IPS DF 6.9 (cell line): Measurements from ENCODE around the gene CALB2.
A peak's percentile ranks its signal among the peaks of the same experiment; 100 is the strongest.

Experiments
- DNase-seq: peaks from one replicate; pipeline ENCODE4 v3.0.0-alpha.2; 2013; ENCODE audit warnings: low read depth, low spot score
- H3K27ac ChIP-seq: one replicate; pipeline ENCODE4 v1.5.1; 2013; ENCODE audit warnings: low read length, control low read depth
- H3K27me3 ChIP-seq: 2 replicates; pipeline ENCODE4 v1.6.1; 2013; ENCODE audit warnings: mild to moderate bottlenecking, low read length; ENCODE audit not compliant: control insufficient read depth, insufficient read depth
- H3K36me3 ChIP-seq: 2 replicates; pipeline ENCODE4 v1.6.1; 2013; ENCODE audit warnings: low read length; ENCODE audit not compliant: control insufficient read depth, insufficient read depth
- H3K4me1 ChIP-seq: 2 replicates; pipeline ENCODE4 v1.6.1; 2013; ENCODE audit warnings: low read length; ENCODE audit not compliant: control insufficient read depth, insufficient read depth
- H3K4me3 ChIP-seq: 2 replicates; pipeline ENCODE4 v1.5.1; 2013; ENCODE audit warnings: mild to moderate bottlenecking, low read length
- H3K9me3 ChIP-seq: 2 replicates; pipeline ENCODE4 v1.6.1; 2013; ENCODE audit warnings: low read length, inconsistent platforms; ENCODE audit not compliant: control insufficient read depth, insufficient read depth
- WGBS: extraction: QIAGEN DNeasy Blood & Tissue Kit; methylation state at CpG from one replicate; pipeline ENCODE4 v1.1.7; 2013; ENCODE audit warnings: mixed read lengths, missing lambda C conversion rate; ENCODE audit not compliant: insufficient read length, insufficient coverage; 5-methylcytosine and 5-hydroxymethylcytosine counted together

The CALB2 gene

DNA sequence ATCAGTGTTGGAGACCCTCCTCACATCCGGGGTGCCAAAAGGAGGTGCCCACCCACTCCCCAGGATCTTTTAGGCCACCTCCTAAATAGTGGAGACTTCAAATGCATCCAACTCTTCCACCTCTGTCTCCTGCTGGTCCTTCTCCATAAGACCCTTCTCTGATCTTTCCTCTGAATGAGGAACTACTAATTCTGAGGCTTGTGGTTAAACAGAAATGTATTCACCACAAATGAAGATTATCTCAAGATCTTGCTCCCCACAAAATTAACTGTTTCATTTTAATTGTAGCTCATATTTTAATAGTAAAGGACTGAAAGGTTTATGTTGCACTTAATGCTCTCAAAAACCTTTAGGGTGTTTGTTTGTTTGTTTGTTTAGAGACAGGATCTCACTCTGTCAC lies 49.2 kb downstream of the CALB2 start:
- no peaks in the 10 kb centered on the region for H3K27me3 ChIP-seq
- DNase-seq = no peak
- H3K9me3 ChIP-seq = no peaks in the 10 kb centered on the region
- no peak overlapping the region for H3K27ac ChIP-seq
- no peak overlapping the region for H3K4me3 ChIP-seq
- H3K36me3 ChIP-seq = no peaks in the 10 kb centered on the region
- no CpG with 5 or more reads among the region's 1 CpG for WGBS
- H3K4me1 ChIP-seq = peaks cover 2% of the 10 kb centered on the region

DNA sequence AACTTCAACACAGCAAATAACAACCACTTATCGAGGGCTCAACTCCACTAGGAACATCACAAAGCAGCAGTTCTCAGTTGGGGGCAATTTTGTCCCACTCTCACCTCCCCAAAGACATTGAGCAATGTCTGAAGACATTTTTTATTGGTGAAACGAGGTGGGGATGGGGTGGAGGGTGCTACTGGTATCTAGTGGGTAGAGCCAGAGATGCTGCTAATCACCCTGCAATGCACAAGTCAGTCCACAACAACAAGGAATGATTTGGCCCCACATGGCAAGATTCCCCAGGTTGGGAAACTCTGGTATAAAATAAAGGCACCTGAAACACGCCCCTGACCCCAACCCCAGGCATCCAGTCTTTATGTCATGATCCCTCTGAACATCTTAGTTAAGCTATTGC lies 50.0 kb downstream of the CALB2 start:
- H3K36me3 ChIP-seq = no peaks in the 10 kb centered on the region
- peaks cover 2% of the 10 kb centered on the region for H3K4me1 ChIP-seq
- H3K27ac ChIP-seq = no peak overlapping the region
- DNase-seq = no peak
- H3K27me3 ChIP-seq = no peaks in the 10 kb centered on the region
- no peaks in the 10 kb centered on the region for H3K9me3 ChIP-seq
- no peak overlapping the region for H3K4me3 ChIP-seq
- WGBS = no CpG with 5 or more reads among the region's 3 CpGs

DNA sequence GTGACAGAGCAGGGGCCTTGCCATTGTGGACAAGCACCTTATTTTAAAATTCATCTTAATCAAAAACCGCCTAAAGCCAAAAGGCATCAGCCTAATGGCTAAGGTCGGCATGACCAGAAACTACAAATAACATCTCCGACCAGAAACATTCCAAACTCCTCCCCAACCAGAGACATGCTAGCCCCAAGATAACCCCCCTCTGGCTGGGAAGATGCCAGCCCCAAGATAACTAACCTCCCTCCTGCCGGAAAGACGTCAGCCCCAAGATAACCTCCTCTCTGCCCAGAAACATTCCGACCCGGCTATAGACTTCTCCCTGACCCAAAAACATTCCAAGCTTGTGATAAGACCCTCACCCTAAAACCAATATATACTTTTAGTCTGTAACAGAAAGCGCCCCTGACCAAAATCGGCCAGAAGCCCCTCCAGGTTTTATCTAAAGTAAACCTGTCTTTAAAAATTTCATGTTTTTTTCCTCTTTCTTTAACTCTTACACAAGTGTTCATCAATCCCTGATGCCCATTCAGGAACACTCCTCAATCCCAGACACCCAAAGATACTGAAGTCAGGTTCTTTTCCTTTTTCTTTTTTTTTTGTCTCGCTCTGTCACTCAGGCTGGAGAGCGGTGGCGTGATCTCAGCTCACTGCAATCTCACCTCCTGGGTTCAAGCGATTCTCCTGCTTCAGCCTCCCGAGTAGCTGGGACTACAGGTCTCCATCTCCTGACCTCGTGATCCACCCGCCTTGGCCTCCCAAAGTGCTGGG lies 50.7 kb downstream of the CALB2 start:
- Histone ChIP-seq H3K27me3 (no peaks in the 10 kb centered on the region), H3K27ac (no peak overlapping the region), H3K4me1 (peaks cover 2% of the 10 kb centered on the region), H3K36me3 (no peaks in the 10 kb centered on the region), H3K9me3 (no peaks in the 10 kb centered on the region), H3K4me3 (no peak overlapping the region)
- no peak for DNase-seq
- WGBS = no CpG with 5 or more reads among the region's 16 CpGs

DNA sequence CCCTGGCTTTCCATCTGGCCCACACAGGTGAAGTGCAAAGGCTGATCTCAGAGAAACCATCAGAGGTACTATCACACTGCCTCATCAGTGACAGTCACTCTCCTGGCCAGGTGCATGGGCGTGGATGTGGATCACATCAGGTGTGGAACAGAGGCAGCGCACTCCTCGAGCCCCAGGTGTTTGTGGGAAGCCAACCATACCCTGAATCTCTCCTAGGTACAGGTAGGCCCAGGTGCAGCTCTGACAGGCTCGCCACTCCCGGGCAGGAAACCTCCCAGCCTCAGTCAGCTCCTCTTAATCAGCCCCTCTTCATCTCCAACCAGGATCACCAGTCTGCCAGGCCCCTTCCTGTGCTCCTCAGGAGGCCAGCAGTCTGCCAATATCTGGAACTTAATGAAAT lies 51.6 kb downstream of the CALB2 start:
- no CpG with 5 or more reads among the region's 5 CpGs for WGBS
- Histone ChIP-seq H3K36me3 (no peaks in the 10 kb centered on the region), H3K27ac (no peak overlapping the region), H3K4me1 (peaks cover 2% of the 10 kb centered on the region), H3K9me3 (no peaks in the 10 kb centered on the region), H3K27me3 (no peaks in the 10 kb centered on the region), H3K4me3 (no peak overlapping the region)
- no peak for DNase-seq

DNA sequence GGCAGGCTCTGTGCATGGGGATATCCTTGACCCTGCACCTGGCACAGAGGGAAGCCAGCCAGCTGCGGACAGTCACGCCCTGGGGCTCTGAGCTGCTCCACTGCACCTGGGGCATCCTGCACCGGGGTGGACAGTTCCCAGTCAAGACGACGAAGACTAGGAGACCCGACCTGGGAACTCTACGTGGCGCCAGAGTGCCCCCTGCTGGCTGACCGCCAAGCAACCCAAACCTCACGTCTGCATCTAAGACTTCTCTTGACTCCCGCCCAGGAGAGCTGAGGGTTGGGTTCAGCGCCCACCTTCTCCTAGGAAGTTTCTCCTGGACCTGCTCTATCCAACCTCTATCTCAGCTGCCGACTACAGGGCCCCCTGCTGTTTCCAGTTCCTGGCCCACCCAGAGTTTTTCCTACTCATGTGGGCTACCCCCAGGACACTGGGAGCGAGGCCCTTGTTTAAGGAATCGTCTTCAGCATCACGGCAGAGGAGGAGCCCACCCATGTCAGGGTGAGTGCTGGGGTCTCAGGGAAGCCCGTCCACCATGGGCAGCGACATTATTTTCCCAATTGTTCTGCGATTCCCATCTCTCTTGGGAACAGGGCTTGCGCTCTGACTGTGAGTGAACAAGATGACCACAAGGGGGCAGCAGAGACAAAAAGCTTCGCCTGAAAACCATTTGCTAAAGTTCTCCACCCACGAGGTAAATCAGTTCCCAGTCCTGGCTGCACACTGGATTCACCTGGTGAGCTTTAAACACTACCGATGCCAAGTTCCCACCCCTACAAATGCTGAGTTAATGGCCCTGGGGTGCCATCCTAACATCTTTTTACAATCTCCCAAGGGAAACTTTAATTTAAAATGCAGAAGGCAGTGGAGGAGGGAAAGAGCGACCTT lies 54.0 kb downstream of the CALB2 start:
- DNase-seq = peak; percentile 82
- Histone ChIP-seq H3K4me3 (peak overlapping the region; percentile 42; the same call in 1 of the 2 replicates), H3K36me3 (no peaks in the 10 kb centered on the region), H3K27me3 (no peaks in the 10 kb centered on the region), H3K27ac (no peak overlapping the region), H3K4me1 (peaks cover 2% of the 10 kb centered on the region), H3K9me3 (no peaks in the 10 kb centered on the region)
- no CpG with 5 or more reads among the region's 24 CpGs for WGBS

DNA sequence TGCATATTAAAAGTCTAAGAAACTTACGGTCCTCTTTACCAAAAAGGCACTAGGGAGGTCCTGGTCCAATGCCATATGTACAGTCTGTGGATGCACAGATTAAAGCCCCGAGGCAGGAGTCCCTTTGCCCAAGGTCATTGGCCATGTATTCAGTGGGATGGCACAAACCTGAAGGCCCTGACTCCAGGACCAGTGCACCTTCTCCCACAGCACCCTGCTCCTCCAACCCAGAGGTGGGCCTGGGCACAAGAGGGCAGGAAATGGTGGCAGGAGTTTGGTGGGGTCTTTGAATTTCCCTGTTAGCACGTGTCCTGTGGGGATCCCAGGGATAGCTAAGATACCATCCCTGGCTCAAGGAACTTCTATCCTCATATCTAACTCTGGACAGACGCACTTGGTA lies 54.8 kb downstream of the CALB2 start:
- Histone ChIP-seq H3K4me1 (peaks cover 2% of the 10 kb centered on the region), H3K4me3 (no peak overlapping the region), H3K36me3 (no peaks in the 10 kb centered on the region), H3K27me3 (no peaks in the 10 kb centered on the region), H3K27ac (no peak overlapping the region), H3K9me3 (no peaks in the 10 kb centered on the region)
- DNase-seq = no peak
- no CpG with 5 or more reads among the region's 4 CpGs for WGBS

DNA sequence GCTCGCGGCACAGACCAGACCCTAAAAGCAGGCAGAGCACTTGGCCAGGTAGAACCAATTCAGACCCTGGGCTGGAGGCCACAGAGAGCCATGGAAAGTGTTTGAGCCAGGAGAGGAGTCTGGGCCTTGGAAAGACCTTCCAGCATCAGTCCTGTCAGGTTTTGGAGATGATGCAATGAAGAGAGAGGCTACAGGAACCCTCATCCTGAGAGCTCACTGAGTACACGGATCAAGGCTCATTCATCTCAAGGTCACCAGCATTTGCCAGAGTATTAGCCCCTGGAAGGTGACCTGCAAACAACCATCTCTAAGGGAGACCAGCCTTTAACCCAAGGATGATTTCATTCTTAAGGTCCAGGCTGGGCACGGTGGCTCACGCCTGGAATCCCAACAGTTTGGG lies 55.5 kb downstream of the CALB2 start:
- Histone ChIP-seq H3K27ac (no peak overlapping the region), H3K27me3 (no peaks in the 10 kb centered on the region), H3K36me3 (no peaks in the 10 kb centered on the region), H3K4me3 (no peak overlapping the region), H3K4me1 (peaks cover 2% of the 10 kb centered on the region), H3K9me3 (no peaks in the 10 kb centered on the region)
- DNase-seq = no peak
- no CpG with 5 or more reads among the region's 5 CpGs for WGBS

DNA sequence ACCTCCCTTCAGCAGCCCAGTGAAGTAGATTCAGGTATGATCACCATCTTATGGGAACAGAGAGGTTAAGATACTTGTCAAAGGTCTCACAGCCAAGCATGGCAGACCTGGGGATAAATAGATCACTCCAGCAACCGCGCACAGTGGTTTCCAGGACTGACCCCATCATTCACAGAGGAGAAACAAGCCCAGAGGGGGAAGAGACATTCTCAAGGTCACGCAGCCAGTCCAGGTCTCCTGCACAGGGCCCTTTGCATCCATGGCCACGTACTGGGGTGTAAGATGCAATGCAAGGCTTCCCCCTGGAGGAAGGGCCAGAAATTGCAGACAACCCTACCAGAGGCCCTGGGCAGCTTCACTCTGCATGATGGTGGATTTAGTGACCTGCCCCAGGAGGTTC lies 63.4 kb downstream of the CALB2 start:
- WGBS = no CpG with 5 or more reads among the region's 4 CpGs
- Histone ChIP-seq H3K9me3 (no peaks in the 10 kb centered on the region), H3K4me1 (no peaks in the 10 kb centered on the region; the same call in 1 of the 2 replicates), H3K27me3 (no peaks in the 10 kb centered on the region), H3K4me3 (no peak overlapping the region), H3K36me3 (no peaks in the 10 kb centered on the region), H3K27ac (no peak overlapping the region)
- no peak for DNase-seq

DNA sequence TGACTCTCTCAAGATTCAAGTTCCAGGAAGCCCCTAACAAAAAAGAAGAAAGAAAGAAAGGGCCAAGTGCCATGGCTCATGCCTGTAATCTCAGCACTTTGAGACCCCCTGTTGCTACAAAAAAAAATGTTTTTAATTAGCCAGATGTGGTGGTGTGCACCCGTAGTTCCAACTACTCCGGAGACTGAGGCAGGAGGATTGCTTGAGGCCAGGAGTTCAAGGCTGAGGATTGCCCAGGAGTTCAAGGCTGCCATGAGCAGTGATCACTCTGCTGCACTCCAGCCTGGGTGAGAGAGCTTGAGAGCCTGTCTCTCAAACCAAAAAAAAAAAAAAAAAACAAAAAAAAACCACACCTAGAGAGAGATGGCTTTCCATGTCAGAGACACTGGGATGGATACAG lies 64.5 kb downstream of the CALB2 start:
- Histone ChIP-seq H3K36me3 (no peaks in the 10 kb centered on the region), H3K9me3 (no peaks in the 10 kb centered on the region), H3K4me1 (no peaks in the 10 kb centered on the region; the same call in 1 of the 2 replicates), H3K4me3 (no peak overlapping the region), H3K27me3 (no peaks in the 10 kb centered on the region), H3K27ac (no peak overlapping the region)
- no peak for DNase-seq
- no CpG with 5 or more reads among the region's 2 CpGs for WGBS

DNA sequence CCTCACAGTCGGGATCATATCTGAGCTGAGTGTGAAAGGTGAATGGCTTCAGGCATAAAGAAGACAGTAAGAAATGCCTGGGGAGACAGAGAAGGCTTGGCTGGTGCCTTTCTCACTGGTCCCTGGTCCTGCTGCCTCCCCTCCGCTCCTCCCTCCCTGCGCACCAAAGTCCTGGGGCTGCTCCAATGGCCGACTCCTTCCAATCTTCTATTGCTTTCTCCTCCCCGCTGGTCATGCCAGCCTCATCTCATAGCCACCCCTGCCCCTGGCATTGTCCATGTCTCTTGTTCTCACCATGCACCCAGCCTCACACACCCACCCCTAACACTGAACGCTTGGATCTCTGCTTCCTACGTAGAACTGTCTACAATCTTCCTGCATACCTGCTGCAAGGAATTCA lies 65.3 kb downstream of the CALB2 start:
- Histone ChIP-seq H3K36me3 (no peaks in the 10 kb centered on the region), H3K4me1 (no peaks in the 10 kb centered on the region; the same call in 1 of the 2 replicates), H3K27me3 (no peaks in the 10 kb centered on the region), H3K27ac (no peak overlapping the region), H3K4me3 (no peak overlapping the region), H3K9me3 (no peaks in the 10 kb centered on the region)
- WGBS = no CpG with 5 or more reads among the region's 7 CpGs
- no peak for DNase-seq
